ENCODE data around the gene QKI.
"Not testable (repeated sequence)": the region's sequence is repeated elsewhere in the genome, so short reads cannot be mapped to it uniquely, and the experiment has no call there.

DNA sequence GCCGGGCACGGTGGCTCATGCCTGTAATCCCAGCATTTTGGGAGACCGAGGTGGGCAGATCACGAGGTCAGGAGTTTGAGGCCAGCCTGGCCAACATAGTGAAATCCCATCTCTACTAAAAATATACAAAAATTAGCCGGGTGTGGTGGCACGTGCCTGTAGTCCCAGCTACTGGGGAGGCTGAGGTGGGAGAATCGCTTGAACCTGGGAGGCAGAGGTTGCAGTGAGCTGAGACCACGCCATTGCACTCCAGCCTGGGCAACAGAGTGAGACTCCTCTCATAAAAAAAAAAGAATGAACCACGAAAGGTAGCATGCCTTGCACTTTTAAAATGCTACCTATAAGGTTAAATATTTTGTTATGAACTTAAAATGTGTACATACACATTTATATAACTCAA lies 19.0 kb downstream of the QKI start:
- TF ChIP-seq, protein P1, sequence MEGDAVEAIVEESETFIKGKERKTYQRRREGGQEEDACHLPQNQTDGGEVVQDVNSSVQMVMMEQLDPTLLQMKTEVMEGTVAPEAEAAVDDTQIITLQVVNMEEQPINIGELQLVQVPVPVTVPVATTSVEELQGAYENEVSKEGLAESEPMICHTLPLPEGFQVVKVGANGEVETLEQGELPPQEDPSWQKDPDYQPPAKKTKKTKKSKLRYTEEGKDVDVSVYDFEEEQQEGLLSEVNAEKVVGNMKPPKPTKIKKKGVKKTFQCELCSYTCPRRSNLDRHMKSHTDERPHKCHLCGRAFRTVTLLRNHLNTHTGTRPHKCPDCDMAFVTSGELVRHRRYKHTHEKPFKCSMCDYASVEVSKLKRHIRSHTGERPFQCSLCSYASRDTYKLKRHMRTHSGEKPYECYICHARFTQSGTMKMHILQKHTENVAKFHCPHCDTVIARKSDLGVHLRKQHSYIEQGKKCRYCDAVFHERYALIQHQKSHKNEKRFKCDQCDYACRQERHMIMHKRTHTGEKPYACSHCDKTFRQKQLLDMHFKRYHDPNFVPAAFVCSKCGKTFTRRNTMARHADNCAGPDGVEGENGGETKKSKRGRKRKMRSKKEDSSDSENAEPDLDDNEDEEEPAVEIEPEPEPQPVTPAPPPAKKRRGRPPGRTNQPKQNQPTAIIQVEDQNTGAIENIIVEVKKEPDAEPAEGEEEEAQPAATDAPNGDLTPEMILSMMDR (IDR thresholded peaks at IDR 0.05; ENCODE audit: insufficient read depth, low read length), result not testable (repeated sequence)
- TF ChIP-seq, protein P2, sequence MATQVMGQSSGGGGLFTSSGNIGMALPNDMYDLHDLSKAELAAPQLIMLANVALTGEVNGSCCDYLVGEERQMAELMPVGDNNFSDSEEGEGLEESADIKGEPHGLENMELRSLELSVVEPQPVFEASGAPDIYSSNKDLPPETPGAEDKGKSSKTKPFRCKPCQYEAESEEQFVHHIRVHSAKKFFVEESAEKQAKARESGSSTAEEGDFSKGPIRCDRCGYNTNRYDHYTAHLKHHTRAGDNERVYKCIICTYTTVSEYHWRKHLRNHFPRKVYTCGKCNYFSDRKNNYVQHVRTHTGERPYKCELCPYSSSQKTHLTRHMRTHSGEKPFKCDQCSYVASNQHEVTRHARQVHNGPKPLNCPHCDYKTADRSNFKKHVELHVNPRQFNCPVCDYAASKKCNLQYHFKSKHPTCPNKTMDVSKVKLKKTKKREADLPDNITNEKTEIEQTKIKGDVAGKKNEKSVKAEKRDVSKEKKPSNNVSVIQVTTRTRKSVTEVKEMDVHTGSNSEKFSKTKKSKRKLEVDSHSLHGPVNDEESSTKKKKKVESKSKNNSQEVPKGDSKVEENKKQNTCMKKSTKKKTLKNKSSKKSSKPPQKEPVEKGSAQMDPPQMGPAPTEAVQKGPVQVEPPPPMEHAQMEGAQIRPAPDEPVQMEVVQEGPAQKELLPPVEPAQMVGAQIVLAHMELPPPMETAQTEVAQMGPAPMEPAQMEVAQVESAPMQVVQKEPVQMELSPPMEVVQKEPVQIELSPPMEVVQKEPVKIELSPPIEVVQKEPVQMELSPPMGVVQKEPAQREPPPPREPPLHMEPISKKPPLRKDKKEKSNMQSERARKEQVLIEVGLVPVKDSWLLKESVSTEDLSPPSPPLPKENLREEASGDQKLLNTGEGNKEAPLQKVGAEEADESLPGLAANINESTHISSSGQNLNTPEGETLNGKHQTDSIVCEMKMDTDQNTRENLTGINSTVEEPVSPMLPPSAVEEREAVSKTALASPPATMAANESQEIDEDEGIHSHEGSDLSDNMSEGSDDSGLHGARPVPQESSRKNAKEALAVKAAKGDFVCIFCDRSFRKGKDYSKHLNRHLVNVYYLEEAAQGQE (IDR thresholded peaks at IDR 0.05; ENCODE audit: insufficient replicate concordance, low read depth), result not testable (repeated sequence)
- TF ChIP-seq GABPA (IDR thresholded peaks at IDR 0.05; ENCODE audit: low read depth), result not testable (repeated sequence)

Data from HL-60 (cell line).